DMS53 treated with DMSO at 0.1 percent for 48 hours (cell line): ENCODE measurements around the gene HDGFL3.
"Not testable (repeated sequence)": the region's sequence is repeated elsewhere in the genome, so short reads cannot be mapped to it uniquely, and the experiment has no call there.

Source experiments
- DNase-seq: peaks from one replicate; lab custom pipeline; 2025; ENCODE audit not compliant: unreplicated experiment; lab: John Stamatoyannopoulos, UW

HDGFL3 gene

DNA sequence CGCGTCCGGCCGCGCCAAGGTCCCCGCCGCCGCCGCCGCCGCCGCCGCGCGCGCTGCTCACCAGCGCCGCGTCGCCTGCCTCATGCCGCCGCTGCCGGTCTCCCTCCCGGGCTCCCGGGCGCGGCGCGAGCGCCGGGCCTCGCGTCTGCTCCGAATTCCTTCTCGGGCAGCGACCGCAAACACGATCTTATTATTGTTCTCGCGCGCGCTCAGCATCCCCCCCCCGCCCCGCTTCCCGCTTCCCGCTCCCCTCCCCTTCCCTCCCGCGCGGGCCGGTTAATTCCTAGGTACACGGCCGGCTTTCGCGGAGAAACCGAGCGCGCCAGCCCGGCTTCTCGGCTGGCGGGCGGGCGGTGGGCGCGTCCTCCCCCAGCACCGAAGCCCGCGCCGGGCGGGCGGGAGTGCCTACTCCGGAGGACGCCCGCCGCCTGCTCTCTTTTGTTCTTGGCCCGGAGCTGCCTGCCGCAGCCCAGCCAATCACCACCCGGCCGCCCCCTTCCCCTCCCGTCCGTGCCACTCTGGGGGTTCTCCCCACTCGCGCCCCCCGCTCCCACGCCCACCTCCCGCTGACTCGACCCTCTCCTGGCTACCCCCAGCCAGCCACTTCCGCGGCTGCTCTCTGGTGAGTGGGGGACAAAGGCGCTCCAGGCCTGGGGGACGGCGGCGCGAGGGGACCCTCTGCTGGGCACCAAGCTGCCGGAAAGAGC, at the start of gene HDGFL3:
HDGFL3 (minus strand) TSS at position 164 of the 707 bp plus-strand sequence. CDS start 409 bp downstream, outside the sequence.
- DNase-seq: peak; percentile 11

GRCh38 chr15:83250781-83251180, 43.2 kb upstream of the HDGFL3 start:
- DNase-seq: no peak

GRCh38 chr15:83249030-83249343, 41.4 kb upstream of the HDGFL3 start:
- DNase-seq: no peak

DNA sequence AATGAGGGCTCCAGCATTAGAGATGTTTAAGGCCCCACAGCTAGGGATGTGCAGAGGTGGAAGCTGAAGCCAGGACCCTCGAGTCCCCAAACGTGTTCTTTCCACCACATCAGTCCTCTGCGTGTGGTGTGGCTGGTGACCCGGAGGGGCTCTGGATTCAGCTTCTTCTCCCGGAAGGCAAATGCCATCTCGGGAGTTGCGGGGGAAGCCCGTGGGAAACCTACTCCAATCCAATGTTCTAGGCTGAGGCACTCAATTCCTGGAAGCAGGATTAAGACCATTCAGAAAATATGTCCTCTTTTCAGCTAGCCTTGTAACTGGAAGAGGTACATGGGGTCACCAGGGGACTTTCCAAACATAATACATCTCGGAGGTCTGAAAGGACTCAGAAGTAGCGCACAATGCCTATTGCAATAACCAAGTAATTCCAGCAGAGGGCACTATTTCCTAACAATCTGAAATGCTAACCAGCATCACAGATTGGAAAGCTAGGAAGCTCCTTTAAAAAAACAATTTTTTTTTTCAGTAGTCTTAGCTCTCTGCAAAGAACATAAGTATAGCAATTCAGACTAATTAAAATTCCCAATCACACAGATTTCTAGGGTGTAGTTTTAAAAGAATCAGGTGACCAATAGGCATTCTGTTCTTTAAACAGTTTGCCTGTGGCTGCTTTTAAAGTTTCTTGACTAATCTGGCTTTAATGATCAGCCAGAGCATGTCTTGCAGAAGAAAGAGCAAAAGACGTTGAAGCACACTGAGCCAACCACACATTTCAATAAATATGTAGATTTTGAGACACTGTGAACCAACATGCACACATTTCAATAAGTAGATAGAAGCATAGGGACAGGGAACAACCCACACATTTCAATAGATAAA, 40.8 kb upstream of the HDGFL3 start:
- peak; percentile 49 for DNase-seq

DNA sequence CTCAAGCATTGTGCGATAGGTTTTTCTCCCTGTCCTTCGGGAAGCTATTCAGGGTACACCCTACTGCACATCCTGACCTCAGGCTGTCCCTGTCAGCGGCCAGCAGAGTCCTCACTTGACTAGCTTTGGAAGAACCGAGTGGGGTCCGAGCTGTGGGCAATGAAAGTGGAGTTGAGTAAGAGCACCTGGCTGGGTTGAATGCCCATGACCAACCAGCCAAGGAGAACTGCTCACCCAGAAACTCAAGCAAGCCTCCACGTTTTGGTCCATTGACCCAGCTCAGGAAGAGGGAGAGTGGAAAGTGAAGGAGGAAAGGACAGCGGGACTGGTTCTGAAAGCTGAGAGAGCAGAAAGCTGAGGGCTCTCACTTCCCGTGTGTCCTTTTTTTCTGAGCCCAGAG, 36.0 kb upstream of the HDGFL3 start:
- DNase-seq: no peak

DNA sequence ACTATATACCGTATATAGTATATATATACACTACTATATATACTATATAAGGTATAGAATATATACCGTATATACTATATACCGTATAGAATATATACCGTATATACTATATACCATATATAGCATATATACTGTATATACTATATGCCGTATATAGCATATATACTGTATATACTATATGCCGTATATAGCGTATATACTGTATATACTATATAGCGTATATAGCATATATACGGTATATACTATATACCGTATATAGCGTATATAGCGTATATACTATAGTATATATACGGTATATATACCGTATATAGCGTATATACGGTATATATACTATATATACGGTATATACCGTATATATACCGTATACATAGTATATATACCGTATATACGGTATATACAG, 22.6 kb upstream of the HDGFL3 start:
- DNase-seq: no peak

- DNase-seq: no peak
Observed at GRCh38 chr15:83225449-83225848, 17.8 kb upstream of the HDGFL3 start.

- not testable (repeated sequence) for DNase-seq
Observed at GRCh38 chr15:83221781-83222180, 14.2 kb upstream of the HDGFL3 start.

- DNase-seq: no peak
Observed at GRCh38 chr15:83219026-83219425, 11.4 kb upstream of the HDGFL3 start.

- no peak for DNase-seq
Observed at GRCh38 chr15:83215306-83215705, 7.7 kb upstream of the HDGFL3 start.

DNA sequence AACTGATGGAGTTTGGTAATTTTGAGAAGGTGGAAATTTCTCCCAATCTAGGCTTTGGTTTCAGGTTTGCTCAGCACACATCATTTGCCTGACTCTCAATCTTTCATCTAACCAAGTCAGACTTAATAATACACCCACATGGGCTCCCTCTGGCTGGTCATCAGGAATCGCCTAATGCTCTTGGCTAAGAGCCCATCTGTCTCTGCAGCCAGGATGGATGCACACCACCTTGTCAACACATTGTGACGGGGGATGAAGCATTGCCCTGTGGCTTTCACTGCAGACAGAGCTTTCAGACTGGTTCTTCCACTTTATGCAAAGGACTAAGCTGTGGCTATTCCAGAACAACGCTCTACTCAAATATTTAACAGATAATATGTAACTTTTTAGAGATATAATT, 3.0 kb upstream of the HDGFL3 start:
- peak; percentile 67 for DNase-seq

DNA sequence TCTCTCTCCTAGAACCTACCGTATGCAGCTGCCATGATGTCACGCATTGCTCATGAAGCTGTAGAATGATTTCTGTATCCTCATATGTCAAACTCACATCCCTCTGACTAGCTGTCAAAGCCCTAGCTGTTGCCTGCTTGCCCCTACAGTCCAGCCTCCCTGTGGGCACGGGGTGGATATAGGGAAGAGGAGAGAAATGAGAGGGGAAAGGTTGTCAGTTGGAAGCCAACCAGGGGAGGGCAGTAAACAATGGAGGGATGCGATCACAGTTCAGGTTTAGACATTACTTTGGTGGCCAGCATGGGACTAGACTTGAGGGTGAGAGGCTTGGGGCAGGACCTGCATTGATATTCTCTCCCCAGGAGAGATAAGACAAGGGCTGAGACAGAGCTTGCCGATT, 1.7 kb upstream of the HDGFL3 start:
- DNase-seq: no peak

GRCh38 chr15:83208367-83208661, 691 bp upstream of the HDGFL3 start:
- peak; percentile 16 for DNase-seq

- DNase-seq: no peak
Observed at GRCh38 chr15:83207009-83207659, 489 bp downstream of the HDGFL3 start.

GRCh38 chr15:83206526-83207008, 1.1 kb downstream of the HDGFL3 start:
- no peak for DNase-seq

DNA sequence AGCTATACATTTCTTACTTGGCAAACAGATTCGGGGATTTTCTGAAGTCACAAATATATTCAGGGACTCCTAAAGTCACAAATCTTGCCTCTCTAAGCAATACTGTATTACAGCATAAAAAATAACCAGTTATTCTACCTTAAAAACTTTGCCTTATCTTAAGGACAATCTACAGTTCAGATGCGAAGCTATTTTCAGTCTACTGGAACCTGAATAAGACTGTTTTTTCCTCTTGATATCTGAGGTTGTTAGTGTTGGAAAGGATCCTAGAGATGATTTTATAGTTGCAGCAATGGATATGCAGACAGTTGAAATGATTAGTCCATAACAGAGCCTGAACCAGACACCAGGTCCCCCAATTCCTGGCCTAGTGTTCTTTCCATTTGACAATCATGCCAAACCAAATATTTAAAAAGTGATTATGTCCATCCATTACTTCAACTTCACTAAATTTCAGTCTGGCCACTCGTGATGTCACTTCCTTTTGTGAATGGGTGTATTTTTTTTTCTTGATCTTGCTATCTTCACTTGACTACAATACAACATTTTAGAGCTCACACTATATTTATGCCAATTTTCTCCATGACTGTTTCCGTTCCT, 1.8 kb downstream of the HDGFL3 start:
- DNase-seq: no peak

GRCh38 chr15:83204697-83205096, 2.9 kb downstream of the HDGFL3 start:
- DNase-seq: no peak

- DNase-seq: no peak
Observed at GRCh38 chr15:83203543-83203942, 4.1 kb downstream of the HDGFL3 start.

GRCh38 chr15:83200589-83200988, 7.0 kb downstream of the HDGFL3 start:
- DNase-seq: no peak

DNA sequence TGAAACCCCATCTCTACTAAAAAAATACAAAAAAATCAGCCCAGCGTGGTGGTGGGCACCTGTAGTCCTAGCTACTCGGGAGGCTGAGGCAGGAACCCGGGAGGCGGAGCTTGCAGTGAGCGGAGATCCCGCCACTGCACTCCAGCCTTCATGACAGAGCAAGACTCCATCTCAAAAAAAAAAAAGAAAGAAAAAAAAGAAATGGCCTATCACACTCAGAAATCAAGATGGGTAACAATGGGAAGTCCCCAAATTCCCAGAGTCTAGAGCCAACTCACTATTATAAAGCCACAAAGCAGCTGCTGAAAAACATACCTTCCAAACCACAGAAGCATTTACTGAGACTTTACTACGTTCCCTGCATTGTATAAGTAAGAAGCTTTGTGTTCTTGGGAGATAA, 7.5 kb downstream of the HDGFL3 start:
- no peak for DNase-seq

- no peak for DNase-seq
Observed at GRCh38 chr15:83199288-83199687, 8.3 kb downstream of the HDGFL3 start.

DNA sequence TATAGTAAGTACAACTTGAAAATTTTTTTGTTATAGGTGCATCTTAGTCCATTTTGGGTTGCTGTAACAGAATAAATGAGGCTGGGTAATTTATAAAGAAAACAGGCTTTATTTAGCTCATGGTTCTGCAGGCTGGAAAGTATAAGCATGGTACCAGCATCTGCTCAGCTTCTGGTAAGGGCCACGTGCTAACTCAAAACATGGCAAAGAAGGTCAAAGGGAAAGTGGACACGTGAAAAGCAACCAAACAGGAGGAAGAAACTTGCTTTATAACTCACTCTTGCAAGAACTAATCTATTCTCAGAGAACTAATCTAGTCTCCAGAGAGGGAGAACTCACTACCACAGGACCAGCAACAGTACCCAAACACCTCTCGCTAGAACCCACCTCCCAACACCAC, 9.1 kb downstream of the HDGFL3 start:
- DNase-seq: no peak
